Caco-2 (cell line): ENCODE data around the gene CPED1. TPM values are rescaled to one million over a fixed set of nuclear protein-coding genes. Genes with fewer than 3 reads are reported as not detected.

Experiments
- BruUV-seq: library from RNA; stranded (reverse); fragments of 400-500 nt; replicated peaks from 2 replicates; lab custom pipeline; 2021; lab: Mats Ljungman, UMichigan
- CTCF ChIA-PET: fragments of 300-600 bp; sonication (Branson Sonifier 250); formaldehyde crosslinking; loops from one replicate; lab custom pipeline; 2022; ENCODE audit warnings: antibody characterized with exemption; lab: Charles Lee
- POLR2A ChIA-PET: fragments of 300-600 bp; sonication (Branson Sonifier 250); formaldehyde crosslinking; loops from one replicate; lab custom pipeline; 2022; ENCODE audit warnings: antibody characterized with exemption; lab: Charles Lee
- DNase-seq, 2 experiments: peaks; one replicate each; pipeline versions ENCODE4 v3.0.0 to v3.0.0-alpha.2; 2020 to 2022
- H3K27me3 ChIP-seq: replicated peaks from 2 replicates; pipeline ENCODE4 v1.6.0; 2011; ENCODE audit warnings: low read length; ENCODE audit not compliant: control insufficient read depth, insufficient read depth
- H3K36me3 ChIP-seq: 2 replicates; pipeline ENCODE4 v1.5.1; 2011; ENCODE audit warnings: low read length; ENCODE audit not compliant: control insufficient read depth, insufficient read depth
- H3K4me1 ChIP-seq: fragments of 250-450 bp; sonication (Bioruptor Pico); 2 replicates; pipeline ENCODE4 v1.5.1; 2020; ENCODE audit warnings: mild to moderate bottlenecking
- H3K4me3 ChIP-seq: 2 replicates; pipeline ENCODE4 v1.5.1; 2011; ENCODE audit warnings: low read depth, mild to moderate bottlenecking, control low read depth, low read length
- H3K9me3 ChIP-seq: fragments of 250-450 bp; sonication (Bioruptor Pico); 2 replicates; pipeline ENCODE4 v1.5.1; 2020; ENCODE audit warnings: mild to moderate bottlenecking, moderate library complexity
- H3K27ac Mint-ChIP-seq: one replicate; pipeline ENCODE4 v1.8.0; 2022; ENCODE audit warnings: mixed read lengths; ENCODE audit not compliant: unreplicated experiment
- H3K27me3 Mint-ChIP-seq: one replicate; pipeline ENCODE4 v1.8.0; 2022; ENCODE audit warnings: mixed read lengths; ENCODE audit not compliant: insufficient read depth, unreplicated experiment
- H3K36me3 Mint-ChIP-seq: one replicate; pipeline ENCODE4 v1.8.0; 2022; ENCODE audit warnings: mild to moderate bottlenecking, mixed read lengths; ENCODE audit not compliant: insufficient read depth, unreplicated experiment
- H3K4me1 Mint-ChIP-seq: one replicate; pipeline ENCODE4 v1.8.0; 2022; ENCODE audit warnings: low read depth, mixed read lengths; ENCODE audit not compliant: unreplicated experiment
- H3K4me3 Mint-ChIP-seq: one replicate; pipeline ENCODE4 v1.8.0; 2022; ENCODE audit warnings: mild to moderate bottlenecking, moderate library complexity, mixed read lengths; ENCODE audit not compliant: unreplicated experiment
- H3K9me3 Mint-ChIP-seq: one replicate; pipeline ENCODE4 v1.8.0; 2022; ENCODE audit warnings: mixed read lengths; ENCODE audit not compliant: unreplicated experiment
- intact Hi-C: fragments of 100-400 bp; cut with micrococcal nuclease; formaldehyde crosslinking; loops from one replicate; pipeline ENCODE4 v1.10.0; 2022; ENCODE audit not compliant: unreplicated experiment
- total RNA-seq: library from RNA; stranded (reverse); gene quantifications from 2 replicates; pipeline ENCODE4 v1.2.3, GENCODE V29; 2022
- TF ChIP-seq, protein P1 (sequence below), 2 experiments: fragments of 200-600 bp in 1 of 2; IDR thresholded peaks; 1 replicate in 1 of 2; 2 replicates in 1 of 2; pipeline versions ENCODE4 v1.5.1 to v1.8.0; 2011 to 2022; ENCODE audit warnings: antibody characterized with exemption in 1 of 2, control low read depth in 1 of 2, inconsistent platforms in 1 of 2, low read depth in 1 of 2, low read length in 1 of 2, mild to moderate bottlenecking in 1 of 2, moderate library complexity in 1 of 2; ENCODE audit not compliant: insufficient read depth in 1 of 2, severe bottlenecking in 1 of 2, unreplicated experiment in 1 of 2

The CPED1 gene
- total RNA-seq, 1 experiment from 2014 or later = 0.23 TPM

DNA sequence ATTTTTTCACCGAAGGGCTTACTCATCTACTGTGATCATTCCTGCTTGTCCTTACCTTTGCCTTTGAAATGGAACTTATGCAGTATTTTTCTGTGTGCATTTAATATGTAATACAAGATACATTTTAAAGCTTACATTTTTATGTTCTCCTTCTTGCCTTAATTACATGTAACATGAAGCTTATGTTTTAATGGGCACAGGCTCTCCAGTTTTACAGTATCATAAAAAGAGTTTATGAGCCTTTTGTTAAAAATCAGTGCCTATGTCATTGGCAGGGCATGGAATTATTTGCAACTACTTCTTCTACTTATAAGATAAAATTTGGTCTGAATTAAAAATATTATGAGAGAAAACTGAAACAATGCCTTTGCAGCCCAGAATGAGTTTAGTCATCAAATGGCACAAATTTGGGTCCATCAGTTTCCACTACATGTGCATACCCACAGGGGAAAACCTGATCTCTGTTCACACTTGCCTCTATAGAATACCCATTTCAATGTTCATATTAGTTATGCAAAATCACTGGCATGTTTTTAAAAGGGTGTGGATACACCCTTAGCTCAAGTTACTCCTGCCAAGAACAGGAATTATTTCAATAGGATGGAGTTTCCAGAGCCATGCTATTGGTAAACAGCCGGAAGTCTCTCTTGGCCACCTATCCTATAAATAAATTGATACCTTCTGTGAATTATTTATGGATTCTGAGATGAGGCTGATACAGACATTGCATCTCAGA, 312.3 kb downstream of the CPED1 start:
- no TSS peak for BruUV-seq
- no peak for DNase-seq
- Mint-ChIP-seq H3K36me3 (no peaks in the 10 kb centered on the region), H3K27ac (no peak overlapping the region), H3K9me3 (no peaks in the 10 kb centered on the region), H3K27me3 (peaks cover 7% of the 10 kb centered on the region), H3K4me3 (no peak overlapping the region), H3K4me1 (no peaks in the 10 kb centered on the region)
- Histone ChIP-seq H3K4me3 (no peak overlapping the region), H3K9me3 (no peaks in the 10 kb centered on the region), H3K27me3 (no peaks in the 10 kb centered on the region), H3K4me1 (no peaks in the 10 kb centered on the region), H3K36me3 (no peaks in the 10 kb centered on the region)
- intact Hi-C loops = no loop called here
- CTCF ChIA-PET = no interaction called here
- POLR2A ChIA-PET = no interaction called here
- TF ChIP-seq, protein P1, sequence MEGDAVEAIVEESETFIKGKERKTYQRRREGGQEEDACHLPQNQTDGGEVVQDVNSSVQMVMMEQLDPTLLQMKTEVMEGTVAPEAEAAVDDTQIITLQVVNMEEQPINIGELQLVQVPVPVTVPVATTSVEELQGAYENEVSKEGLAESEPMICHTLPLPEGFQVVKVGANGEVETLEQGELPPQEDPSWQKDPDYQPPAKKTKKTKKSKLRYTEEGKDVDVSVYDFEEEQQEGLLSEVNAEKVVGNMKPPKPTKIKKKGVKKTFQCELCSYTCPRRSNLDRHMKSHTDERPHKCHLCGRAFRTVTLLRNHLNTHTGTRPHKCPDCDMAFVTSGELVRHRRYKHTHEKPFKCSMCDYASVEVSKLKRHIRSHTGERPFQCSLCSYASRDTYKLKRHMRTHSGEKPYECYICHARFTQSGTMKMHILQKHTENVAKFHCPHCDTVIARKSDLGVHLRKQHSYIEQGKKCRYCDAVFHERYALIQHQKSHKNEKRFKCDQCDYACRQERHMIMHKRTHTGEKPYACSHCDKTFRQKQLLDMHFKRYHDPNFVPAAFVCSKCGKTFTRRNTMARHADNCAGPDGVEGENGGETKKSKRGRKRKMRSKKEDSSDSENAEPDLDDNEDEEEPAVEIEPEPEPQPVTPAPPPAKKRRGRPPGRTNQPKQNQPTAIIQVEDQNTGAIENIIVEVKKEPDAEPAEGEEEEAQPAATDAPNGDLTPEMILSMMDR (IDR thresholded peaks at IDR 0.05; ENCODE audit: insufficient read depth in 1 of 2, low read depth in 1 of 2, low read length in 1 of 2, severe bottlenecking in 1 of 2, unreplicated experiment in 1 of 2) = no peak

DNA sequence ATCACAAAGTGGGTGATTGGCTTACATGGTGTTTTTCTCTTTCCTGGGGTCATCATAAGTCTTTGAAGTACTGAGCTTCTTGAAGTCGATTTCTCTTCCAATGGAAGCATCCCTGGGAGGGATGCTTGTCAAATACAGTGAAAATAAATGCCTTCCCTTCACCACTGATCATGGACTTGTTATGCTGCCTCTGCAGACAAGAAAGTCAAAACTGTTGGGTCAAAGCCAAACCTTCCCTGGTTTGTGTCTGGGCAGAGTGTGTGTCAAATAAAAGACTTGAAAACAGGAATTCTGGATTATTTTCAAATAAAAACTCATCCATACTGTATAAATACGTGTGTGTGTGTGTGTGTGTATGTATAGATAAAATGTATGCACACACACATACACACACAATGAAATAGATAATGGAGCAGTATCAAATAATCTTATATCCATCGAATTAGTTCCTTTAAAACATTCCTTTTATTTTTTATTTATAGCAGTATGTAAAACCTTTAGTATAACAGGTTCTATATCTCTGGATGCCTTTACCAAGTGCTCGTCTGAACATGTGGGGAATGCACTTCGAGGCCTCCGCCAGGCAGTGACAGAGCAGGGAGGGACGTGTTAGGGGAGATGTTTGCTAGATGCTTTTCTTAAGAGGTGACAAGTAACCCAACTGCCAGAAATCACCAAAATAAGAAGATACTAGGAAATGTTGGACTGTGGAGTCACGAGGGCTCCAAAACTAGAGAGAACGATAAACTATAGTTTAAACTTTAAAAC, 313.1 kb downstream of the CPED1 start:
- CTCF ChIA-PET = no interaction called here
- no peaks in the 10 kb centered on the region for H3K36me3 Mint-ChIP-seq
- no peaks in the 10 kb centered on the region for H3K9me3 Mint-ChIP-seq
- H3K27ac Mint-ChIP-seq = no peak overlapping the region
- no peak for DNase-seq
- intact Hi-C loops = no loop called here
- Histone ChIP-seq H3K9me3 (no peaks in the 10 kb centered on the region), H3K27me3 (no peaks in the 10 kb centered on the region), H3K36me3 (no peaks in the 10 kb centered on the region), H3K4me3 (no peak overlapping the region), H3K4me1 (no peaks in the 10 kb centered on the region)
- BruUV-seq = no TSS peak
- TF ChIP-seq, protein P1 (IDR thresholded peaks at IDR 0.05; ENCODE audit: insufficient read depth in 1 of 2, low read depth in 1 of 2, low read length in 1 of 2, severe bottlenecking in 1 of 2, unreplicated experiment in 1 of 2) = no peak
- POLR2A ChIA-PET = no interaction called here
- no peak overlapping the region for H3K4me3 Mint-ChIP-seq
- peaks cover 11% of the 10 kb centered on the region for H3K27me3 Mint-ChIP-seq
- H3K4me1 Mint-ChIP-seq = no peaks in the 10 kb centered on the region

DNA sequence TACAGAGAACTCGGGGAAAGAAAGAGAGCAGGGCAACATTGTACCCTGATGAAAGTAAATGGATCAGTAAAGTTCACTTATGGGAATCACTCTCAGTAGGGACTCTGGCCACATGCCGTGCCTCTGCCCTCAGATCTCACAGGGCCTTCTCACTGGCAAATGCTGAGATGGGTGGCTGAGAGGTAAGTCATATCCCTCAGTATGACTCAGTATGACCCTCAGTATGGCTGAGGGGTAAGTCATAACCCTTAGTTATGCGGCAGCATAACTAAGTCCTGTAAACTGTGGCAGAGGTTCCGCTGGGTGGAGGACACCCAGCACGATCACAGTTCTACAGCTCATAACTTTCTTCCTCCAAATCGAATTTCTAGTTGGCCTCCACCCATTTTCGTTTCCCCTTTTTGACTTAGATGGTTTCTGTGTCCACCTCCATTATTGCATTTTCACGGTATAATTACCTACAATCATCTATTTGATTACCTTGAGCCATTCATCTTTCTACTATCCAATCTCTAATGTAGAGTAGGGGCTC, 313.8 kb downstream of the CPED1 start:
- no peak for DNase-seq
- Mint-ChIP-seq H3K4me1 (no peaks in the 10 kb centered on the region), H3K27ac (no peak overlapping the region), H3K27me3 (peaks cover 13% of the 10 kb centered on the region), H3K4me3 (no peak overlapping the region), H3K36me3 (no peaks in the 10 kb centered on the region), H3K9me3 (no peaks in the 10 kb centered on the region)
- intact Hi-C loops = no loop called here
- TF ChIP-seq, protein P1 (IDR thresholded peaks at IDR 0.05; ENCODE audit: insufficient read depth in 1 of 2, low read depth in 1 of 2, low read length in 1 of 2, severe bottlenecking in 1 of 2, unreplicated experiment in 1 of 2) = no peak
- Histone ChIP-seq H3K36me3 (no peaks in the 10 kb centered on the region), H3K9me3 (no peaks in the 10 kb centered on the region), H3K4me1 (no peaks in the 10 kb centered on the region), H3K4me3 (no peak overlapping the region), H3K27me3 (no peaks in the 10 kb centered on the region)
- no TSS peak for BruUV-seq
- ChIA-PET POLR2A (no interaction called here), CTCF (no interaction called here)
